Aorta (tissue), 5 donors: Measurements from ENCODE around the gene COPG2. TPM values are rescaled to one million over a fixed set of nuclear protein-coding genes. Genes with fewer than 3 reads are reported as not detected.

Experiments
- ATAC-seq: fragments of 200-7000 bp; cut with Tn5 transposase; one replicate; pipeline ENCODE4 v1.9.1; 2022; ENCODE audit warnings: moderate library complexity; ENCODE audit not compliant: low FRiP score
- DNase-seq, 2 donors: peaks; one replicate each; pipeline ENCODE4 v3.0.0-alpha.2; 2020
- H3K27ac ChIP-seq, 2 donors: one replicate each; pipeline ENCODE4 v1.5.1; 2013; ENCODE audit warnings: low read length in 2 of 2, mild to moderate bottlenecking in 2 of 2, moderate library complexity in 2 of 2, control low read depth in 1 of 2, inconsistent platforms in 1 of 2, low read depth in 1 of 2
- H3K27me3 ChIP-seq, 2 donors: one replicate each; pipeline ENCODE4 v1.6.1; 2013; ENCODE audit warnings: control low read depth in 1 of 2, low read length in 1 of 2, mild to moderate bottlenecking in 1 of 2, moderate library complexity in 1 of 2; ENCODE audit not compliant: insufficient read depth in 2 of 2, control insufficient read depth in 1 of 2
- H3K36me3 ChIP-seq, 2 donors: one replicate each; pipeline ENCODE4 v1.6.1; 2013; ENCODE audit warnings: control low read depth in 1 of 2, low read length in 1 of 2, mild to moderate bottlenecking in 1 of 2; ENCODE audit not compliant: insufficient read depth in 2 of 2, control insufficient read depth in 1 of 2
- H3K4me1 ChIP-seq, 2 donors: one replicate each; pipeline ENCODE4 v1.6.1; 2013; ENCODE audit warnings: low read length in 2 of 2, control low read depth in 1 of 2, mild to moderate bottlenecking in 1 of 2, moderate library complexity in 1 of 2; ENCODE audit not compliant: insufficient read depth in 2 of 2, control insufficient read depth in 1 of 2
- H3K4me3 ChIP-seq, 2 donors: one replicate each; pipeline ENCODE4 v1.5.1; 2013; ENCODE audit warnings: low read length in 2 of 2, control low read depth in 1 of 2, mild to moderate bottlenecking in 1 of 2
- H3K9me3 ChIP-seq: one replicate; pipeline ENCODE4 v1.6.1; 2013; ENCODE audit warnings: mild to moderate bottlenecking, low read length; ENCODE audit not compliant: control insufficient read depth
- WGBS, 2 donors: extraction: QIAGEN DNeasy Blood & Tissue Kit; methylation state at CpG; one replicate each; pipeline ENCODE4 v1.1.7; 2013; 5-methylcytosine and 5-hydroxymethylcytosine counted together
- intact Hi-C, 2 donors: fragments of 100-400 bp; cut with DNase I; formaldehyde crosslinking; loops; one replicate each; pipeline versions ENCODE4 v1.14.2 to v1.15.0; 2022
- polyA plus RNA-seq, 2 donors: library from polyadenylated mRNA; stranded (reverse); fragments of 200-250 nt; gene quantifications; one replicate each; pipeline ENCODE4 v1.2.3, GENCODE V29; 2013
- total RNA-seq, 2 donors: library from RNA; stranded (reverse); fragmentation: NEBNext Ultra II Directional; extraction: Animal tissue kit (Norgen Biotek cat#: 25700); gene quantifications; one replicate each; pipeline ENCODE4 v1.2.1, GENCODE V29; 2021
- donor health status: healthy with polysubstance abuse.
- donor health status: Bipolar disorder and iron deficiency.
- donor health status: DM: no; HTN: no; CAD: no.
- donor health status: DM: no; HTN: no; CAD: no.
- donor health status: DM: yes; HTN: yes; CAD: no.

Gene COPG2
- total and polyA plus RNA-seq, 4 donors = 5.6 to 13.2 (median 9.3) TPM

DNA sequence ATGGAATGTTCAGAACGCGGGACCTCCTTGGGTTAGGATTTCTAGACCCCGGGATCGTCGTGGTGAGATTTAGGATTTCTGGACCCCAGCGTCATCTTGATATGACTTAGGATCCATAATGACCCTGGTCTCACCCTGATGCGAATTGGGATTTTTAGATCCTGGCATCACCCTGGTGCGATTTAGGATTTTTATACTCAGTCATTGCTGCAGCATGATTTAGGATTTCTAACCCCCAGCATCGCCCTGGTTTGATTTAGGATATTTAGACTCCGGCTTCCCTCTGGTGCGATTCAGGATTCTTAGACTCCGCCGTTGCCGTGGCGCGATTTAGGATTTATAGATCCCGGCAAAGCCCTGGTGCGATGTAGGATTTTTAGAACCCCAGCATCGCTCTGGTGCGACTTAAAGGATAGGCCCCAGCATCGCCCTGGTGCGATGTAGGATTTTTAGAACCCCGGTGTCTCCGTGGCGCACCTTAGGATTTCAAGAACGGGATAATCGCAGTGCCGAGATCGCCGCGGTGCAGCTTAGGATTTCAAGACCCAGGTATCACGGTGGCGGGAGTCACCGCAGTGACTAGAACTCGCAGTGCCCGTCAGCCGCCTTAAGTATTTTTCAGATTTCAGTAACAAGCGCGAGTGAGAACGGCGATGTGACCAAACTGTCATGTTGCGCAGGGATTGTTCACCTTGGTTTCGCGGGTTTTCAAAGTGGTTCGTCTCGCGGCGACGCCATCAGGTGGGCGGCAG lies 175.8 kb downstream of the COPG2 start:
- DNase-seq (peak in 1 of 2 donors; percentile 73), ATAC-seq (no peak)
- no peak overlapping the region for H3K27ac ChIP-seq
- peak overlapping the region in 1 of 2 donors; percentile 11 for H3K4me3 ChIP-seq
- H3K4me1 ChIP-seq = no peaks in the 10 kb centered on the region
- intact Hi-C loops = loop anchor here (5.0 kb wide), 2 partner anchors 215 to 220 kb away; no protein-coding TSS in a partner anchor
- H3K9me3 ChIP-seq = no peaks in the 10 kb centered on the region
- H3K36me3 ChIP-seq = no peaks in the 10 kb centered on the region
- no peaks in the 10 kb centered on the region for H3K27me3 ChIP-seq
- 49 to 53% methylated on average over 50 of the region's 50 CpGs for WGBS, 2 donors

DNA sequence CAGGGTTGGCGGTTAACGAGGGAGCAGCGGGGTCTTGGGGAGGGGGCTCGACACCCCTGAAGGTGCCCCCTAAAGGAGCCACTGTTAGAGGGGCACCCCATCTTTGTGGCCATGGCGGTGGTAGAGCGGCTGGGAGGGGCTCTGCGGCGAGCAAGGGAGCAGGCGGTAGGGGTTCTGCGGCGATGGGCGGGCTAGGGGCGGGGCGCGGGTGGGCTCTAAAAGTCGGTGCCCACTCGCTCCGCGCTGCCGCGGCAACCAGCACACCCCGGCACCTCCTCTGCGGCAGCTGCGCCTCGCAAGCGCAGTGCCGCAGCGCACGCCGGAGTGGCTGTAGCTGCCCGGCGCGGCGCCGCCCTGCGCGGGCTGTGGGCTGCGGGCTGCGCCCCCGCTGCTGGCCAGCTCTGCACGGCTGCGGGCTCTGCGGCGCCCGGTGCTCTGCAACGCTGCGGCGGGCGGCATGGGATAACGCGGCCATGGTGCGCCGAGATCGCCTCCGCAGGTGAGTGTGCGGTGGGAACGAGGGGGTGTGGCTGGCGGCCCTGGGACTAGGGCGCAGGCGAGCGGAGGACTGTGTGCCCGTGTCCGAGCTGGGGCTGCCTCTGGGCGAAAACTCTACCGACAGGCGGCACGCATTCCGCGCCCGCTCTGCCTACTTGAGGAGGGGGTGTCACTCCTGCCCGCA lies 176.6 kb downstream of the COPG2 start, which contains the start of gene MEST:
MEST (plus strand) TSS at position 245 of the 682 bp plus-strand sequence; CDS start at position 474, 229 bp downstream.
- peak in 1 of 2 donors; percentile 76 for DNase-seq
- Histone ChIP-seq H3K4me1 (no peaks in the 10 kb centered on the region), H3K4me3 (peak within 1 kb of the TSS; percentile 11 to 19), H3K36me3 (no peaks in the 10 kb centered on the region), H3K27ac (no peak within 1 kb of the TSS), H3K9me3 (no peaks in the 10 kb centered on the region), H3K27me3 (no peaks in the 10 kb centered on the region)
- intact Hi-C loops = loop anchor here (5.0 kb wide), 2 partner anchors 215 to 220 kb away; no protein-coding TSS in a partner anchor
- peak; percentile 53 for ATAC-seq
- WGBS, 2 donors = 52 to 60% methylated on average over 60 to 71 of the region's 71 CpGs

- intact Hi-C loops = loop anchor here (5.0 kb wide), 2 partner anchors 214 to 219 kb away; no protein-coding TSS in a partner anchor
- H3K27ac ChIP-seq = no peak overlapping the region
- H3K27me3 ChIP-seq = no peaks in the 10 kb centered on the region
- WGBS, 2 donors = 47 to 59% methylated on average over 62 of the region's 62 CpGs
- no peaks in the 10 kb centered on the region for H3K9me3 ChIP-seq
- no peaks in the 10 kb centered on the region for H3K36me3 ChIP-seq
- DNase-seq (peak; percentile 57 to 80), ATAC-seq (peak; percentile 70)
- no peaks in the 10 kb centered on the region for H3K4me1 ChIP-seq
- no peak overlapping the region for H3K4me3 ChIP-seq
Measured at GRCh38 chr7:130490888-130491804, 177.4 kb downstream of the COPG2 start.

DNA sequence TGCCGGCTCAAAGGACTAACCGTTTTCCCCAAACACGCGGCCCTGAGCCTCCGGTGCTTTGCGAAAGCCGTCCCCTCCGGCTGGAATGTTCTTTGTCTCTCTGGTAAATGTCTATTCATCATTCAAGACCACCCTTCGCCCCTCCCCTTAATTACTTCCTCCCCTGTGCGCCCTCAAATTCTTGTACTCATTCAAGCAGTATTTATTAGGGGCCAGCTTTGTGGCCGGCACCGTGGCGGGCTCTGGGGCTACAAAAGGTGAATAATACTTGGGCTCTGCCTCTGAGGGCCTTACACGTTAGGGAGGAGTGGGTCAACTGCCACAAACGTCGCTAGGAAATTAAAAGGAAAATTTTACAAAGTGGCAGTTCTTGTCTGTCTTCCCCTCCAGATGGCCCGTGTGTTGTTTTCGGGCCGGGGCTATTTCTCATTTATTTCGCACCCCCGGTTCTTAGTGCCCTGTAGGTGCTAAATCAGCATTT lies 178.2 kb downstream of the COPG2 start:
- H3K4me3 ChIP-seq = no peak overlapping the region
- no peaks in the 10 kb centered on the region for H3K36me3 ChIP-seq
- WGBS, 2 donors = 60 to 63% methylated on average over 21 of the region's 21 CpGs
- no peak overlapping the region for H3K27ac ChIP-seq
- no peaks in the 10 kb centered on the region for H3K9me3 ChIP-seq
- no peaks in the 10 kb centered on the region for H3K4me1 ChIP-seq
- ATAC-seq (no peak), DNase-seq (no peak)
- intact Hi-C loops = loop anchor here (5.0 kb wide), 2 partner anchors 213 to 218 kb away; no protein-coding TSS in a partner anchor
- no peaks in the 10 kb centered on the region for H3K27me3 ChIP-seq

DNA sequence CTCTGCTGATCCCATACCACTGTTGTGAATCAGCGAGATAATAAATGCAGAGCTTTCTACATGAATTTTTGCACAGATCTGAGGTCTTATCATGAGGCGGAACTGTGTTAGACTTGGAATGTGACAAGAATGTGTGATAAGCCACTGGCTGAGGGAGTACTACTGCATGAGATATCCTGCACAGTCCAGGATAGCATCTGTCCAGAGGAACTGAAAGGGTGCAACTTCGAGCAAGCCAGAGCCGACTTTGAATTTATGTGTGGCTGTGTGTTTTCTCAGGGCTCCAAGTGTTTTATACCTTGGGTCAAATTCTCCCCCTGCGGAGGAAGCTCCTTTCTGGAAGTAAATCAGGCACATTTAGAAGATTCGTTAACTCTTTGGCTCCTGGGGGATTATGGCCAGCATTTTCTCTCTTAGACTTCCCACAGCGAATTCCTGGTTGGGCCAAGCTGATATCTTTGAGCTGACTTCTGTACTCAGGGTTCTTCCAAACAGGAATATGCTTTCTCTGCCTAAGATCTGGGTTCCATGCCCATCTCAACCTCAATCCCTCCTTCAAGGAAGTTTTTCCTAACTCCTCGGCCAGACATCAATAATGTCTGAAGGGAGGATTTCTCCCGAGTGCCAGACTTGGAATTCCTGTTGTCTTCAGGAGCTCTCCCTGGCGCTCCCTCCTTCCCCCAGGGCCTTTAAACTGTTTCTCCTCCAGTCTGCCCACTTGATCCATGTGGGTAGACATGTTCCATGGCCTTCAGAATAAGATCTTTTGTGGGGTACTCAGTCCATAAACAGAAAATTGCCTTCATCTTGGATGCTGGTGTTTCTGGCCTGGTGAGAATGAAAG lies 179.2 kb downstream of the COPG2 start:
- no peak overlapping the region for H3K27ac ChIP-seq
- intact Hi-C loops = no loop called here
- H3K27me3 ChIP-seq = no peaks in the 10 kb centered on the region
- no peak for ATAC-seq
- WGBS, 2 donors = 27 to 37% methylated on average over 10 of the region's 10 CpGs
- no peaks in the 10 kb centered on the region for H3K36me3 ChIP-seq
- H3K4me1 ChIP-seq = no peaks in the 10 kb centered on the region
- H3K9me3 ChIP-seq = no peaks in the 10 kb centered on the region
- DNase-seq = no peak
- no peak overlapping the region for H3K4me3 ChIP-seq

- intact Hi-C loops = no loop called here
- Histone ChIP-seq H3K9me3 (no peaks in the 10 kb centered on the region), H3K4me3 (no peak overlapping the region), H3K36me3 (no peaks in the 10 kb centered on the region), H3K27ac (no peak overlapping the region), H3K27me3 (no peaks in the 10 kb centered on the region), H3K4me1 (no peaks in the 10 kb centered on the region)
- 39 to 54% methylated on average over 7 of the region's 7 CpGs for WGBS, 2 donors
- ATAC-seq = no peak
- no peak for DNase-seq
Measured at GRCh38 chr7:130488392-130489139, 180.0 kb downstream of the COPG2 start.

- Histone ChIP-seq H3K27ac (no peak overlapping the region), H3K4me3 (peak overlapping the region in 1 of 2 donors; percentile 38), H3K27me3 (no peaks in the 10 kb centered on the region), H3K9me3 (no peaks in the 10 kb centered on the region), H3K36me3 (no peaks in the 10 kb centered on the region), H3K4me1 (peaks cover 0 to 2% of the 10 kb centered on the region in 2 donors)
- DNase-seq (no peak), ATAC-seq (no peak)
- WGBS, 2 donors = 53 to 58% methylated on average over 6 of the region's 6 CpGs
- intact Hi-C loops = no loop called here
Measured at GRCh38 chr7:130486954-130487436, 181.6 kb downstream of the COPG2 start.
